ENCODE measurements around the gene ZNF556.

Gene ZNF556

DNA sequence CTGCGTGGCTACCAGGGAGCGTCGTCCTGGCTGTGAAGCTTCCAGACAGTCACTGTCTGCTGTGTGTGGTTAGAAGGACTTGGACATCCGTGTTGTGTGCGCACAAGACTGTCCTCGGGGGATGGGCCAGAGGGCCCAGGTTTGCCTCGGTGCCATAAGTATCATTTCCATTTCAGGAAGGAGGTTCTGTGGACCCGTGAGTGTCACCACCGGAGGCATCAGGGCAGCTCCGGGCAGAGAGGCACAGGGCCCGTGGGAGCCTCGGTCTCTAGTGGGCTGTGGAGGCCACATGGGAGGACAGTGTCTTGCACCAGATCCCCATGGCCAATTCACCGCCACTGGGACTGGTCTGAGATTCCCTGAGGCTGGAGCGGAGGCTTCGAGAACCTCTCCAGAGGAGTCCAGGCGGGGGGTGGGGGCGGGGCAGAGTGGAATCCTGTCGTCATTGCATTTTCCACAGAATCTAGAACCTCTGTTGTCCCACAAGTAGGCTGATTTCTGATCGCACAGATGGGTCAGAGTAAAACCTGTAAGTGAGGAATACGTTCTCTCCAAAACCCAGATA lies 39.6 kb downstream of the ZNF556 start:
- DNase-seq, result no peak

- peak; percentile 29 for DNase-seq
Measured at GRCh38 chr19:2912306-2912705, 45.2 kb downstream of the ZNF556 start.

DNA sequence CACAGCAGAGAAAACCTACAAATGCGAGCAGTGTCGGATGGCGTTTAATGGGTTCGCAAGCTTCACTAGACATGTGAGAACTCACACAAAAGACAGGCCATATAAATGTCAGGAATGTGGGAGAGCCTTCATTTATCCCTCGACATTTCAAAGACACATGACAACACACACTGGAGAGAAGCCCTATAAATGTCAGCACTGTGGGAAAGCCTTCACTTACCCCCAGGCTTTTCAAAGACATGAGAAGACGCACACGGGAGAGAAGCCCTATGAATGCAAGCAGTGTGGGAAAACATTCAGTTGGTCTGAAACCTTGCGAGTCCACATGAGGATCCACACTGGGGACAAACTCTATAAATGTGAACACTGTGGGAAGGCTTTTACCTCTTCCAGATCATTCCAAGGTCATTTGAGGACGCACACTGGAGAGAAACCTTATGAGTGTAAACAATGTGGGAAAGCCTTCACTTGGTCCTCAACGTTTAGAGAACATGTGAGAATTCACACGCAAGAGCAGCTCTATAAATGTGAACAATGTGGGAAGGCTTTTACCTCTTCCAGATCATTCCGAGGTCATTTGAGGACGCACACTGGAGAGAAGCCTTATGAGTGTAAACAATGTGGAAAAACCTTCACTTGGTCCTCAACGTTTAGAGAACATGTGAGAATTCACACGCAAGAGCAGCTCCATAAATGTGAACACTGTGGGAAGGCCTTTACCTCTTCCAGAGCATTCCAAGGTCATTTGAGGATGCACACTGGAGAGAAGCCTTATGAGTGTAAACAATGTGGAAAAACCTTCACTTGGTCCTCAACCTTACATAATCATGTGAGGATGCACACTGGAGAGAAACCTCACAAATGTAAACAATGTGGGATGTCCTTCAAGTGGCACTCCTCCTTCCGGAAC lies 50.4 kb downstream of the ZNF556 start:
- no peak for DNase-seq

- no peak for DNase-seq
Measured at GRCh38 chr19:2922987-2923386, 55.9 kb downstream of the ZNF556 start.

GRCh38 chr19:2923510-2923909 lies 56.4 kb downstream of the ZNF556 start:
- DNase-seq, result no peak

- no peak for DNase-seq
Measured at GRCh38 chr19:2926341-2927031, 59.4 kb downstream of the ZNF556 start.

- DNase-seq, result no peak
Measured at GRCh38 chr19:2927032-2927430, 59.9 kb downstream of the ZNF556 start.

Measured in stimulated activated CD4-positive, alpha-beta T cell treated with anti-CD3 and anti-CD28 coated beads, Interleukin-4, amount 100 ng/mL, for 24 hours (primary cell).